HEK293T (cell line): Measurements from ENCODE around the gene PALLD.

ENCODE experiments used
- ARNT ChIP-seq: fragments of 450-650 bp; IDR thresholded peaks from 2 replicates; pipeline ENCODE4 v1.6.1; 2017; ENCODE audit warnings: mild to moderate bottlenecking
- BHLHE40 ChIP-seq: fragments of 450-650 bp; IDR thresholded peaks from 2 replicates; pipeline ENCODE4 v1.6.1; 2016; ENCODE audit warnings: mild to moderate bottlenecking, moderate library complexity, borderline replicate concordance
- CTBP1 ChIP-seq: fragments of 450-650 bp; IDR thresholded peaks from 2 replicates; pipeline ENCODE4 v1.6.1; 2016; ENCODE audit warnings: borderline replicate concordance
- FOXA1 ChIP-seq: fragments of 450-650 bp; IDR thresholded peaks from 2 replicates; pipeline ENCODE4 v1.6.1; 2016; ENCODE audit warnings: mild to moderate bottlenecking
- FOXK2 ChIP-seq: fragments of 450-650 bp; IDR thresholded peaks from 2 replicates; pipeline ENCODE4 v1.6.1; 2016; ENCODE audit warnings: mild to moderate bottlenecking
- HDGF ChIP-seq: fragments of 450-650 bp; IDR thresholded peaks from 2 replicates; pipeline ENCODE4 v1.6.1; 2017; ENCODE audit warnings: antibody characterized with exemption, borderline replicate concordance
- L3MBTL2 ChIP-seq: fragments of 450-650 bp; conservative IDR thresholded peaks from 2 replicates; pipeline ENCODE4 v1.6.1; 2016; ENCODE audit warnings: mild to moderate bottlenecking
- NFRKB ChIP-seq: fragments of 450-650 bp; IDR thresholded peaks from 2 replicates; pipeline ENCODE4 v1.6.1; 2016; ENCODE audit warnings: mild to moderate bottlenecking, moderate library complexity
- SP1 ChIP-seq: fragments of 450-650 bp; IDR thresholded peaks from 2 replicates; pipeline ENCODE4 v1.6.1; 2017
- SUZ12 ChIP-seq: fragments of 450-650 bp; IDR thresholded peaks from 2 replicates; pipeline ENCODE4 v1.6.1; 2016; ENCODE audit warnings: mild to moderate bottlenecking

GRCh38 chr4:168486912-168487281, 10.0 kb upstream of the PALLD start:
- no peak for TF ChIP-seq HDGF
- no peak for TF ChIP-seq NFRKB
- no peak for TF ChIP-seq BHLHE40
- no peak for TF ChIP-seq SP1
- TF ChIP-seq ARNT, result no peak
- TF ChIP-seq FOXK2, result no peak
- no peak for TF ChIP-seq FOXA1
- TF ChIP-seq CTBP1, result no peak
- no peak for TF ChIP-seq L3MBTL2
- no peak for TF ChIP-seq SUZ12
